Caco-2 (cell line): Measurements from ENCODE around the gene TSHZ2. TPM values are rescaled to one million over a fixed set of nuclear protein-coding genes. Genes with fewer than 3 reads are reported as not detected.

Experiments
- BruUV-seq: library from RNA; stranded (reverse); fragments of 400-500 nt; replicated peaks from 2 replicates; lab custom pipeline; 2021; lab: Mats Ljungman, UMichigan
- CTCF ChIA-PET: fragments of 300-600 bp; sonication (Branson Sonifier 250); formaldehyde crosslinking; loops from one replicate; lab custom pipeline; 2022; ENCODE audit warnings: antibody characterized with exemption; lab: Charles Lee
- POLR2A ChIA-PET: fragments of 300-600 bp; sonication (Branson Sonifier 250); formaldehyde crosslinking; loops from one replicate; lab custom pipeline; 2022; ENCODE audit warnings: antibody characterized with exemption; lab: Charles Lee
- DNase-seq, 2 experiments: peaks; one replicate each; pipeline versions ENCODE4 v3.0.0 to v3.0.0-alpha.2; 2020 to 2022
- H3K27me3 ChIP-seq: replicated peaks from 2 replicates; pipeline ENCODE4 v1.6.0; 2011; ENCODE audit warnings: low read length; ENCODE audit not compliant: control insufficient read depth, insufficient read depth
- H3K36me3 ChIP-seq: 2 replicates; pipeline ENCODE4 v1.5.1; 2011; ENCODE audit warnings: low read length; ENCODE audit not compliant: control insufficient read depth, insufficient read depth
- H3K4me1 ChIP-seq: fragments of 250-450 bp; sonication (Bioruptor Pico); 2 replicates; pipeline ENCODE4 v1.5.1; 2020; ENCODE audit warnings: mild to moderate bottlenecking
- H3K4me3 ChIP-seq: 2 replicates; pipeline ENCODE4 v1.5.1; 2011; ENCODE audit warnings: low read depth, mild to moderate bottlenecking, control low read depth, low read length
- H3K9me3 ChIP-seq: fragments of 250-450 bp; sonication (Bioruptor Pico); 2 replicates; pipeline ENCODE4 v1.5.1; 2020; ENCODE audit warnings: mild to moderate bottlenecking, moderate library complexity
- H3K27ac Mint-ChIP-seq: one replicate; pipeline ENCODE4 v1.8.0; 2022; ENCODE audit warnings: mixed read lengths; ENCODE audit not compliant: unreplicated experiment
- H3K27me3 Mint-ChIP-seq: one replicate; pipeline ENCODE4 v1.8.0; 2022; ENCODE audit warnings: mixed read lengths; ENCODE audit not compliant: insufficient read depth, unreplicated experiment
- H3K36me3 Mint-ChIP-seq: one replicate; pipeline ENCODE4 v1.8.0; 2022; ENCODE audit warnings: mild to moderate bottlenecking, mixed read lengths; ENCODE audit not compliant: insufficient read depth, unreplicated experiment
- H3K4me1 Mint-ChIP-seq: one replicate; pipeline ENCODE4 v1.8.0; 2022; ENCODE audit warnings: low read depth, mixed read lengths; ENCODE audit not compliant: unreplicated experiment
- H3K4me3 Mint-ChIP-seq: one replicate; pipeline ENCODE4 v1.8.0; 2022; ENCODE audit warnings: mild to moderate bottlenecking, moderate library complexity, mixed read lengths; ENCODE audit not compliant: unreplicated experiment
- H3K9me3 Mint-ChIP-seq: one replicate; pipeline ENCODE4 v1.8.0; 2022; ENCODE audit warnings: mixed read lengths; ENCODE audit not compliant: unreplicated experiment
- CTCF ChIP-seq, 2 experiments: fragments of 200-600 bp in 1 of 2; IDR thresholded peaks; 1 replicate in 1 of 2; 2 replicates in 1 of 2; pipeline versions ENCODE4 v1.5.1 to v1.8.0; 2011 to 2022; ENCODE audit warnings: antibody characterized with exemption in 1 of 2, control low read depth in 1 of 2, inconsistent platforms in 1 of 2, low read depth in 1 of 2, low read length in 1 of 2, mild to moderate bottlenecking in 1 of 2, moderate library complexity in 1 of 2; ENCODE audit not compliant: insufficient read depth in 1 of 2, severe bottlenecking in 1 of 2, unreplicated experiment in 1 of 2
- intact Hi-C: fragments of 100-400 bp; cut with micrococcal nuclease; formaldehyde crosslinking; loops from one replicate; pipeline ENCODE4 v1.10.0; 2022; ENCODE audit not compliant: unreplicated experiment
- total RNA-seq: library from RNA; stranded (reverse); gene quantifications from 2 replicates; pipeline ENCODE4 v1.2.3, GENCODE V29; 2022

Gene TSHZ2
- total RNA-seq, 1 experiment from 2014 or later, result 0.07 TPM

DNA sequence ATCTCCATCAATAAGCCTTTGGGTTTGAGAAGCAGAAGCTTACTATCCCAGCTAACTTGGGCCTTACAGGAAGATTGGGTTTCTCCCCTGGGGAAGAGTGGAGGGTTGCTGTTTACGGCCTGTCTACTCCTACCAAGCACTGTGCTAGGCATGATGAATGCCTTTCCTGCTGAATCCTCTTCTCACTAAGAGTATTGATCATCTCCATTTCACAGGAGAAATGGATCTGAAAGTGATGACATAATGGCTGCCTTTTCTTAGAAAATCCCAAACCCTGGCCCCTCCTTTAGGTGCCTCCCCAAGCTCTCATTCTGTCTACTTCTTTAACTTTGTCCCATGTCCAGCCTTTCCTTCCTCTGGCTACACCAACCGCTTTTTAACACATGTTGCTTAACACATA lies 66.1 kb downstream of the TSHZ2 start:
- no peak for TF ChIP-seq CTCF (IDR thresholded peaks at IDR 0.05; ENCODE audit: insufficient read depth in 1 of 2, low read depth in 1 of 2, low read length in 1 of 2, severe bottlenecking in 1 of 2, unreplicated experiment in 1 of 2)
- Mint-ChIP-seq H3K4me1 (no peaks in the 10 kb centered on the region), H3K4me3 (no peak overlapping the region), H3K9me3 (no peaks in the 10 kb centered on the region), H3K27me3 (no peaks in the 10 kb centered on the region), H3K36me3 (no peaks in the 10 kb centered on the region), H3K27ac (no peak overlapping the region)
- CTCF ChIA-PET, result no interaction called here
- no TSS peak for BruUV-seq
- H3K9me3 ChIP-seq, result no peaks in the 10 kb centered on the region
- no peaks in the 10 kb centered on the region for H3K36me3 ChIP-seq
- intact Hi-C loops, result no loop called here
- H3K27me3 ChIP-seq, result peaks cover 1% of the 10 kb centered on the region; the same call in 1 of the 2 replicates
- H3K4me3 ChIP-seq, result no peak overlapping the region
- DNase-seq, result no peak
- POLR2A ChIA-PET, result no interaction called here
- no peaks in the 10 kb centered on the region for H3K4me1 ChIP-seq

GRCh38 chr20:53040693-53041589 lies 68.8 kb downstream of the TSHZ2 start:
- intact Hi-C loops, result no loop called here
- no peaks in the 10 kb centered on the region for H3K4me1 Mint-ChIP-seq
- POLR2A ChIA-PET, result no interaction called here
- TF ChIP-seq CTCF (IDR thresholded peaks at IDR 0.05; ENCODE audit: insufficient read depth in 1 of 2, low read depth in 1 of 2, low read length in 1 of 2, severe bottlenecking in 1 of 2, unreplicated experiment in 1 of 2), result no peak
- no peaks in the 10 kb centered on the region for H3K36me3 Mint-ChIP-seq
- H3K4me3 ChIP-seq, result no peak overlapping the region
- CTCF ChIA-PET, result no interaction called here
- no peaks in the 10 kb centered on the region for H3K9me3 Mint-ChIP-seq
- H3K36me3 ChIP-seq, result no peaks in the 10 kb centered on the region
- H3K27ac Mint-ChIP-seq, result no peak overlapping the region
- no peaks in the 10 kb centered on the region for H3K4me1 ChIP-seq
- no TSS peak for BruUV-seq
- no peaks in the 10 kb centered on the region for H3K27me3 ChIP-seq
- H3K4me3 Mint-ChIP-seq, result no peak overlapping the region
- no peaks in the 10 kb centered on the region for H3K27me3 Mint-ChIP-seq
- no peaks in the 10 kb centered on the region for H3K9me3 ChIP-seq
- no peak for DNase-seq

DNA sequence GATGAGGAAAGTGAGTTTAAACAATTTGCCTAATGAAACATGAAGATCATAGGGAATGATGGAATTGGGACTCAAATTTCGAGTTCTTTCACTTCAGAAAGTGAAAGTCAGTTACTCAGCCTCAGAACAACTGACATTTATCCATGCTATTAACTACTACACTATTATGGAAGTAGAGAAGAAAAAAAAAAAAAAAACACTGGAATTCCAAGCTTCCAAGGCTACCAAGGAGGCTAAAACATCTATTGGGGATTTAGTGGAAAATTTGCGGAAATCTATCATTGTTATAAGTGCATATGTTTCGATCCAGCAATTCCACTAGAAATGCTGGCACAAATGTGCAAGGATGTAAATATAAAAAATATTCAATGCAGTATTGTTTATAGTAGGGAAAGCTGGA lies 70.4 kb downstream of the TSHZ2 start:
- no peaks in the 10 kb centered on the region for H3K4me1 ChIP-seq
- intact Hi-C loops, result no loop called here
- CTCF ChIA-PET, result no interaction called here
- POLR2A ChIA-PET, result no interaction called here
- no peaks in the 10 kb centered on the region for H3K27me3 ChIP-seq
- H3K9me3 ChIP-seq, result no peaks in the 10 kb centered on the region
- Mint-ChIP-seq H3K4me3 (no peak overlapping the region), H3K27me3 (no peaks in the 10 kb centered on the region), H3K27ac (no peak overlapping the region), H3K4me1 (no peaks in the 10 kb centered on the region), H3K9me3 (no peaks in the 10 kb centered on the region), H3K36me3 (no peaks in the 10 kb centered on the region)
- H3K36me3 ChIP-seq, result no peaks in the 10 kb centered on the region
- no TSS peak for BruUV-seq
- H3K4me3 ChIP-seq, result no peak overlapping the region
- TF ChIP-seq CTCF (IDR thresholded peaks at IDR 0.05; ENCODE audit: insufficient read depth in 1 of 2, low read depth in 1 of 2, low read length in 1 of 2, severe bottlenecking in 1 of 2, unreplicated experiment in 1 of 2), result no peak
- DNase-seq, result no peak
